NAMALWA (cell line): Measurements from ENCODE around the gene FAT3.

ENCODE experiments used
- DNase-seq: peaks from one replicate; pipeline ENCODE4 v3.0.0-alpha.2; 2015; ENCODE audit warnings: low spot score

The FAT3 gene

DNA sequence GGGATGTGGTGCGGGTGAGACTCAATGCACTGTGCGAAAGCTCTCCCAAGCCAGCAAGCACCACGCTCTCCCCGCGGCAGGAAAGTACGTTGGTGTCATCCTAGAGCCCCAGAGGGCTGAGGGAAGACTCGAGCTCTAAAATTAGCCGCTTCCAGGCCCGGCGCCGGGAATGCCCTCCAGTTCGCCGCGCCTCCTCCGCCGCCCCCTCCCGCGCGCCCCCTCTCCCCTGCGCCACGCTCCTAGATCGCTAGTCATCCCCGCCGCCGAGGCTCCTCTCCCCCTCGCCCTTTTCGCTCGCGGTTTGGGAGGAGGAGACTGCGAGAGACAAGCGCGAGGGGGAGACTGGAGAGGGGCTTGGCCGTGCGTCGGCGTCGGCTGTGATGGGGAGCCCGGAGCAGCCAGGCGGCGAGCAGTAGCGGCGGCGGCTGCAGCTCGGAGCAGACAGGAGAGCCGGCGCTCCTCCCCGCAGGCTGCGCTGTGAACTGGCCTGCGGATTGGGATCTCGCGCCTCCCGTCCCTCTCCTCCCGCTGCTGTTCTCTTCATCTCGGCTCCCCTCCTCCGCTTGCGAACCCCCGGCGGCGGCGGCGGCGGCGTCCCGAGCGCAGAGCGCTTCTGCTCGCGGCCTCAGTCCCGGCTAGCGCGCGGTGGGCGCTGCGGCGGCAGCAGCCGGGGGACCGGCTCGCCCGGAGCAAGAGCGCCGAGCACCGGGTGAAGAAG lies at the start of gene FAT3:
Gene FAT3 (plus strand): TSS at position 412 of the 718 bp plus-strand sequence. CDS start 127,295 bp downstream, outside the sequence.
- no peak for DNase-seq

DNA sequence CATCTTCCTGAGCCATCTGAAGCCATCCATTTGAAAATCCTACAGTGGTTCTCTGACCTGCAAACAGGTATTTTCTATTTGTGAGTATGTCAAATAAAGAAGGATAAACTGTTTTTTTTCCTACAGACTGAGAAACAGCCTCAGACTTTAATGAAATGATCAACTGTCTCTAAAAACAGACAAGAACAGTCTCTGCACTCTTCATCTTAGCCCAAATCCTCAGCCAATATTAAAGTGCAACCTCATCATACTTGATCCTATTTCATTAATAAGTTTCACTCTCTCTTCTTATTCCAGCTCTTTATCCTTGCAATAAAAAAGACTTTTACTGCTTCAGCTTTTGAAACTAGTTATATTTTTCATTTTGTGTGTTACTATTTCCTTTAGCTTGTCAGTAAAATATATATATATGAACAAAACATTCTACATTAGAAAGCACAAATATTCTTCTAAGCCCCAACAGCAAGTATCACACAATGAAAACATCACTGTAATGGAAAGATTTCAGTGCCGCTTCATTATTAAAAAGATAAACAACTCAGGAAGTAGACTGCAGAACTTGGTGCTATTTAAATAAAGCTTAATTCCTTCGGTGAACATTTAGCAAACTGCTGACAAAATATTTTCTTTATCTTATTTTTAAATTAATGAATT lies 45.5 kb upstream of the FAT3 start:
- DNase-seq = no peak

DNA sequence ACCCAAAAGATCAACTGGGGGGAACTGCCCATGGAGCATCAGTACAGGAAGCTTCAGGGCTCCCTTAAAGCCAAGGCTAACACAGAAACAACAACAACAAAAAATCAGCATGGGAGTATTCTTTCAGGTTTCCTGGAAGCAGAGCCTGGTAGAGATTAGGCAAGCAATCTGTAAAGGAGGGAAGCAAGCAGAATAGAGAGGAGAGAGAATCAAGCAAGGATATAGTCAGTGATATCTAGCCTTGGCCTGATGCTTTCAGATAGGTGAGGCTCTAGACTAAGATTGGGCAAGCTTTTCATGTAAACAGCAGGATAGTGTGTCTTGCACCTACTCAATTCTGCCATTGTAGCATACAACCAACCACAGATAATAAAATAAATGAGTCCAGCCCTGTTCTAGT lies 44.4 kb upstream of the FAT3 start:
- DNase-seq = no peak

DNA sequence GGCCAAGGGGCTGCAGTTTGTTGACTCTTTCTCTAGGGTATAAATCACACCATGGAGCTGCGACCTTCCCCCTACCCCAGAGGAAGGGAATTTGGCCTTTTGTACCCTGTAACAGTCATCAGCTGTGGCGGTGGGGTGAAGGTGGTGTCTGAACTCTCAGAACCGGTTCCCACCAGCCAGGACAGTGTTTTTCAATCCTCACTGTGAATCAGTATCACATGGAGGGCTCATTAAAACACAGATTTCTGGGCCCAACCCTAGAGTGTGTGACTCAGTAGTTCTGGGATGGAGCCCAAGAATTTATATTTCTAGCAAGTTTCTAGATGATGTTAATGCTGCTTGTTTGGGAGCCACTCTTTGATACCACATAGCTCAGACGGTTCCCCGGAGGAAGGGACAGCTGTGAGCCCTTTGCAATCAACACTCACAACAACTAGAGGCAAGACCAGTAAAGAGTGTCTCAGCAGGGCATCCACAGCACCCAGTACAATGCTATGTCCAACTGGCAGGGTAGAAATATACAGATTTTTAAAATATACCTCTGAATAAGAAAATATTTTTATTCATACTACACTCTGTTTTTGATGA lies 43.9 kb upstream of the FAT3 start:
- no peak for DNase-seq

DNA sequence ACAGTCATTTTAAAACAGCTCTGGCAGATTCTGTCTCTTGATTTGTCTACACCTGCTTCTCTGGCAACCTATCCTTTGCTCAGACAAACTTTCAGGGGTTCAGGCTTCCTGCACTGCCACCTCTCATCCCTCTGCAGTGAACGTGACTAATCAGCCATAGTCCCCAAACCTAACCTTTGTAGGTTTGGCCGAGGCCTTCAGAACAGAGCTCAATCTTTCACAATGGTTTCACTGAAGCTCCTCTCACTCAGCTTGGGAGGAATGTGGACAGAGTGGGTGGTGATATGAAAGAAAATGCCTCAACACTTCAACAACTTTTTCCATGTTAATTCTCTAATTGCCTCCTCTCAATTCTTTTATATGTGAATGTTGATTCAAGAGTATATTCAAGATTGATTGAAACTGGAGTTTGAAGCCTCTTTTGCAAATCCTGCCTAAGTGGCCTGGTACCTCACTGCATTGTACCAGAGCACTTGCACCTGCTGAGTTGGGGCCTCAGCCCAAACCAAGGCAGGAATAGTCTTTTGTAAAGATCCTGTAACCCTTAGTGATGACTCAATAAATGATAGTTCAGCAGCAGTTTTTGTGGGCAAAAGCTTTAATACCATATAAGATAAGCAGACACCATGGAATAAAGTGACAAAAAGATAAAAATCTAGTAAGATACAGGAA lies 33.9 kb upstream of the FAT3 start:
- no peak for DNase-seq

DNA sequence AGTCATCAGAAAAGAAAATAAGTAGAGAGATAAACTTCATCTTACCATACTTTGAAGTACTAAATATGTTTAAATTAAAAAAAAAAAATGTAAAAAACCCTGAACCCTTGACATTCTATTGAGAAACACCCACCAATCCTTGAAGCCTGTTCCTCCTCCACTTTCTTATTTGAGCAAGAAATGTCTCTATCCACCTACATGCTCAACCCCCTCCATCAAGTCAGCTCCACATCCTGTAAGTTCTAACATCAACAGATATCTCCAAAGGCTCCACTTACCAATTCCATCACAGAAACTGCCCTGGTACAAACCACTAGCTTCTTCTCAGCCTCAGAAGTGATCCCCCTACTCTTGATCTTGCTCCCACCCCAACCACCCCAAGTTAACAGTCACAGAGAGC lies 32.5 kb upstream of the FAT3 start:
- no peak for DNase-seq

GRCh38 chr11:92198268-92198667 lies 26.4 kb upstream of the FAT3 start:
- DNase-seq = no peak

DNA sequence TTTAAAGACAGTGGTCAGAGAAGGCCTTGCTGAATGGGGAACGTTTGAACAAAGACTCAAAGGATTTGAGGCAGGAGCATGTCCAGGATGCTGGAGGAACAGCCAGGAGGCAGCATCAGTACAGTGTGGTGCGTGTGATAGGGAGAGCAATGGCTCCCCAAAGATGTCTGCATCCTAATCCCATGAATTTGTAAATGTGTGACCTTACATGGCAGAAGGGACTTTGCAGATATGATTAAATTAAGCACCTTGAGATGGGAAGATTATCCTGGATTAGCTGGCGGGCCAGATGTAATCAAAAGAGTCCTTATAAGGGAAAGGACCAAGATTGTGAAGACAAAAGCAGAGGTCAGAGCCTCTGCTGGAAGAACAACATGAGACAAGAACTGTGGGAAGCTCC lies 24.6 kb upstream of the FAT3 start:
- DNase-seq = no peak

DNA sequence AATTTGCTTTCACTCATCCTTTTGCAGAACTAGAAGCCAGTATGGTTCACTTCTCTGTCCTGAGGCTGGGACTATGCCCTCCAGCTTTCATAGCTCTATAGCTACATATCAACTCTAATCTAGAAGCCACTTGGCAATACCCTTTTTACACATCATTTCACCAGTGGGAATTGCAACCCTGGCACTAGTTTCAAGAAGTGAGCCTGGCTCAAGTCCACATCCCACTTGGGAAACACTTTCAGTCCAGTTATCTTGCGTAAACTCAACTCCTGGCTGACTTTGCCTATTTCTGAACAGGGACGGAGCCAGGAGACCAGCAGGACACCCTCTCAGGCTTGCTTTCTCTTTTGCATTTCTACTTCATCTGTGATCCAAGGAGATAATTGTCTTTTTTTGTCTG lies 19.9 kb upstream of the FAT3 start:
- DNase-seq = no peak

- no peak for DNase-seq
These were observed 18.2 kb upstream of the FAT3 start for GRCh38 chr11:92206441-92206840.

GRCh38 chr11:92211576-92212167 lies 12.9 kb upstream of the FAT3 start:
- peak; percentile 2 for DNase-seq

DNA sequence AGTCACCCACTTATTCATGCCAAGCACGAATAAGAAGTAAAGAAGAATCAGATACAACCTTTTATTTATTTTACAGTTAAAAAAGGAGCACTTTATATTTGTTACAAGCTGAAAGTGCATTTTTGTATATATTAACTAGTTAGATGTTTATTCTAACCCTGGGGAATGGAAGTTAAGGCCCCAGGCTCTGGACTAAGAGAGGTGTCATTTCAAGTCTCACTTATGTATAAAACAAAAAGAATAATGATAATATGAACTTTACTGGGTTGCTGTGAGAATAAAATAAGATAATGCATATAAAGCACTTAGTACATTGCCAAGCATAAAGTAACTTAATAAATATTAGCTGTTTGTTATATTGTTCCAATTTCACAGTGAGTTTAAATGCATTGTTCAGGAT lies 12.1 kb upstream of the FAT3 start:
- no peak for DNase-seq

DNA sequence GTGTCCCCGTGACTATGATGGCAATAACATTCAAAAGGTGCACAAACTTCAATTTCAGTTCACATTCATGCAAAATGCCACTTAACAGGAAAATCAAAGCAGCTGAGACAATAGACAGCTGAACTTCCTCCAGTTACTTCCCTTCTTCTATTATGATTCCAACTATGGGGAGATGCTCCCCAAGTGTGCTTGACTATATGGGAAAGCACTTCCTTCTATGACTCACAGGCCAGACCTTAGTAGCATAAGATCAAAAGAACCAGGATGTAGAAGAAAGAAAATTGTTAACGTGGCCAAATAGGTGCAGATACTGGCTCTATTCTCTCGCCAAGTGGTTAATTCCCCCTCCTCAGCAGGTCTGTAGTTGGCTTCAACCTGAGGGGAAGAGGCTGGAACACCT lies 7.8 kb upstream of the FAT3 start:
- DNase-seq = no peak

GRCh38 chr11:92219476-92219875 lies 5.1 kb upstream of the FAT3 start:
- DNase-seq = no peak

DNA sequence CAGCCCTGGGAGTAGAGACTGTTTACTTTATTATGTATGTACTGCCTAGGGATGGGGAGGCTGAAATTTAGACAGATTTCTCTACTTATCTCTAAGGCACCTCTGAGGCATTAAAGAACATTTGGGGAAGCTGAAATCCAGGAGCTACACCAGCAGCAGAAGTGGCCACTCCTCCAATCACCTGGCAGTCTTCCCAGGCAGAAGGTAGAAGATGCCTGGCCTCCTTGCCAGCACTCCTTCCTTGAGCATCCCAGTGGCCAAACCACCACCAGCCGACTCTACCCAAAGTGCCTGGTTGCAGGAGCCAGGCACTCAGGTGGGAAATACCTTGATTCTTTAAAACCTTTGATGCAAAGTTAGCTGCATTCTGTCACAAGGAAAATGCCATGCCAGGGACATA lies 1.9 kb upstream of the FAT3 start:
- no peak for DNase-seq

DNA sequence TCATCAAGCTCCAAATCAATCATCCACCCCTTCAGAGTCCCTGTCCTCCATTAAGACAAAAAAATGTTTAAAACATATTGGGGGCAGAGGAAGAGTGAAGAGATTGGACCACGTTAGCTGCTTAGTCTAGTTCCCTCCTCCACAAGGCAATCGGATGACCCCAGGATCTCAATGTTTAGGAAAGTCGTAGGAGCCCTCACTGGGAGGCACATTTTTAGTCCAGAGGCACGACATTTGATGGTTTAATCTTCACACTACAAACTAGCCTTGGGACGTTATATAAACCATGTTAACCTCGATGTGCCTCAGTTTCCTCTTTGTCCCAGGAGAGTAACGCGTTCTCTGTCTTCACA lies 588 bp upstream of the FAT3 start:
- DNase-seq = no peak

GRCh38 chr11:92225125-92225567 lies 528 bp downstream of the FAT3 start:
- no peak for DNase-seq

DNA sequence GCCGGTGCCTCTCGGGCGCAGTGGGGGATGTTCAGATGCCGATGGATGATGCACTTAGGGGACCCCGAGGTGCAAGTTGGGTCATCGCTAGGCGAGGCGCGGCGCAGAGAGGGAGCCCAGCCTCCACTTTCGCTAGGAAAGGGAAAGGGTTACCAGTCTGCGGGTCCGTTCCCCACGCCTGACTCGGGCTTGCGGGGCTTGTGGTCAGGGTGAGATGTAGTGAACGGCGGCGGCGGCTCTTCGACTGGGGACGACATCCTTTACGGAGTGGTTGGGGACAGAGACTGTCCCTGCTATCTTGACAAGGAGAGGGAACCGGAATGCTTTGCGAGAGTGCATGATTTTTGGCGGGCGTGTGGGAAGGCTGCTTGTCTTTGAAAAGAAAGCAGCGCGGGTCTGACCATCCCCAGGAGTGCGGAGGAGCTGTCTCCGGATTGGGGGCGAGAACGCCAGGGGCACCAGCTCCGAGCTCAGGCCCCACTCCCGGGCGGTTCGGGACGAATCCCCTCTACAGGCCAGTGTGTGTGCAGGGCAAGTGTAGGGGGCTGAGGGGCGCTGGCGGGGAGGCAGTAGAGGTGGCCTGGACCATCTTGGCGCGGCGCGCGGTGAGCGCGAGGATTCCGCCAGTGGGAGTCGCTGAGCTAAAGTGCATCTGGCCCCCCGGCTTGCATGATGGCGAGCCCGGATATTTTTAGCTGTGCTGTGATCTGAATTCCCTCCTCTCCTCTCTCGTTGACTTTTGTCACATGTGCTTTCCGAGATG lies 1.1 kb downstream of the FAT3 start:
- DNase-seq = no peak

GRCh38 chr11:92226331-92227229 lies 2.0 kb downstream of the FAT3 start:
- no peak for DNase-seq

DNA sequence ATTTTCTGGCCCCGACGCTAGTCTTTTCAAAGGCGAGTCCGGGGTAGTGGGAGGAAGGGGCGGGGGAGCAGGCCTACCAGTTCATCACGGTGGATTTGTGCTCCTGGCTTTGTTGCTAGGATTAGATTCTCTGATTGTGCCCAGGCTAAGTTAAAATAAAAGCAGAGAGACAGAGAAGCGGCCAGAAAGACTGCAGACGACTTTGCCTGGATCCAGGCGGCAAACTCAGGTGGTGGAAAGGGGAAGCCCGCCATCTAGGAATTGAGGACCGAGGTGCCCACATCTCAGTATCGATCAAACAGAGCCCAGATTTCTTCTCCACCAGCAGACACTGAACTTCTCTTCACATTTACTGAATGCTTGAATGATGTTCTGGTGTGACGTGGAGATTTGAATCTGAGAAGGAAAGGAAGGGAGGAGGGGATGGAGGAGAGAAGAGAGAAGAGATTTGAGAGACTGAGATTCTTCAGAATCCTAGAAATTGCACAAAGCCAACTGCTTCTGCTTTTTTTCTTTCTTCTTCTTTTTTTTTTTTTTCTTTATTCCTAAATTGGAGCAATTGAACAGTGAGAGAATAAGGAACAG lies 2.7 kb downstream of the FAT3 start:
- DNase-seq = no peak
